LHCN-M2 (cell line): ENCODE measurements around the gene CARD10. TPM values are rescaled to one million over a fixed set of nuclear protein-coding genes. Genes with fewer than 3 reads are reported as not detected.

Experiments
- DNase-seq: peaks from one replicate; pipeline ENCODE4 v3.0.0-alpha.2; 2012; ENCODE audit warnings: low read depth
- total RNA-seq: library from RNA; depleted of rRNA; stranded (reverse); fragments of >200 nt; gene quantifications from 2 replicates; pipeline ENCODE4 v1.2.3, GENCODE V29; 2014

CARD10 gene
- total RNA-seq, 1 experiment from 2014 or later = 23.0 TPM

DNA sequence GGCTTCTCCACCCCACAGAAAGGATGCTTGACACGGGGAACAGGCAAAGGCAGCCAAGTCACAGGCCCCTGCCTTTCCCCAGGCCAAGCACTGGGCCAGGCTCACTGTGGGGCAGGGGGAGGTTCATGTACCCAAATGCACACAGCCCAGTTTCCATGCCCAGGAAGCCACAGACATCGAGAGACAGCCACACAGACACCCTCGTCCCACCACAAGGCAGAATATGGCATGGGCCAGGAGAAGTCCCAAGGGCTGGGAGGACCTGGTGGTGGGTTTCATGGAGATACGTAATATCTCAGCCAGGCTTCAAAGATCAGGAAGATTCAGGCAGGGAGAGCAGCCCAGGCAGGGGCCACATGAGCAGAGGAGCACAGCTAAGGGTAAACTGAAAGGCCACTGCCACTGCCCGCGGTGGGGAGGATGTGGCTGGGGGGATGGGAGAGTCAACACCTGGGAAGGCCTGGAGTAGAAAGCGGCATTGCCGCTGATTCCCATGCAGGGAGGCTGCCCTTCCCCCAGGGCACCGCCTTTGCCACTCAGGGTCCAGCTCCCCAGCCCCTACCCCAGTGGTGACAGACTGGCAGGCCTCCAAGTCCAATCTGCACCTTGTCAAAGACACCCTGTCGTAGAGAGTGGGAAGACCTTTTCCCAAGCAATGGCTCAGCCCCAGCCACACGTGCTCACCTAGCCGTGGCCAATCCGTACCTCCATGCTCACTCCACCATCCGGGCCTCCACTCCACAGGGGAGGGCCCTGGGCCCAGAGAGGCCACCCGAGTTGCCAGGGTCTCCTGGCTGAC is 30.7 kb downstream of the CARD10 start:
- DNase-seq = no peak

DNA sequence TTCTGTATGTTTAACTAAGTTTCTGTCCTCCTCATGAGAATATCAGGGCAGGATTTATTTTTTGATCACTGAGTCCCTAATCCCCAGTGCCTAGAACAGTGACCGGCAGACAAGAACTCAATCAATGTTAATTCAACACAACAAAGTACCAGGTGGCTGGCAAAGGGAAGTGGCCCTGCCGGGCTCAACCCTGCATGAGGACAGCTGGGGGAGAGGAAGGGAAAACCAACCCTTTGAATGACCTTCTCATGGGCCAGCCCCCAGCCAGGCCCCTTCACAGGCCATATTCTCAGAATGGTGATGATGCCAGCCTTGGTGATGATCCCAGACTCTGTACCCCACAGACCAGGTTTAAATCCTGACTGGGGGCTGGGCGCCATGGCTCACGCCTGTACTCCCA is 31.6 kb downstream of the CARD10 start:
- no peak for DNase-seq

DNA sequence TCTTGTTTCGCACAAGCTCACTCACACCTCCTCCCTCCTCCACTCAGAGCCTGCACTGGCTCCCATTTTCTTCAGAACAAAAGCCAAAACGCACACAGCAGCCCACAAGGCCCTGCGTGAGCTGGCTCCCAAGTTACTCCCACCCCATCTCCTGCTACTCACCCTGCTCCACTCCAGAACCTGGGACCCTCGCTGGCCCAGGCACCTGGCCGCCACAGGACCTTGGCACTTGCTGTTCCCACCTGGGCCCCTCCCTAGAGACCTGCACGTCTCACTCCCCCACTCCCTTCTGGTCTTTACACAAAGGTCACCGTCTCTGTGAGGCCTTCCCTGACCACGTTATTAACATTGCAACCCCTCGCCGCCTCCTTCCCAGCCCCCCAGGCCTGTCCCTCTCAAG is 32.1 kb downstream of the CARD10 start:
- DNase-seq = no peak

DNA sequence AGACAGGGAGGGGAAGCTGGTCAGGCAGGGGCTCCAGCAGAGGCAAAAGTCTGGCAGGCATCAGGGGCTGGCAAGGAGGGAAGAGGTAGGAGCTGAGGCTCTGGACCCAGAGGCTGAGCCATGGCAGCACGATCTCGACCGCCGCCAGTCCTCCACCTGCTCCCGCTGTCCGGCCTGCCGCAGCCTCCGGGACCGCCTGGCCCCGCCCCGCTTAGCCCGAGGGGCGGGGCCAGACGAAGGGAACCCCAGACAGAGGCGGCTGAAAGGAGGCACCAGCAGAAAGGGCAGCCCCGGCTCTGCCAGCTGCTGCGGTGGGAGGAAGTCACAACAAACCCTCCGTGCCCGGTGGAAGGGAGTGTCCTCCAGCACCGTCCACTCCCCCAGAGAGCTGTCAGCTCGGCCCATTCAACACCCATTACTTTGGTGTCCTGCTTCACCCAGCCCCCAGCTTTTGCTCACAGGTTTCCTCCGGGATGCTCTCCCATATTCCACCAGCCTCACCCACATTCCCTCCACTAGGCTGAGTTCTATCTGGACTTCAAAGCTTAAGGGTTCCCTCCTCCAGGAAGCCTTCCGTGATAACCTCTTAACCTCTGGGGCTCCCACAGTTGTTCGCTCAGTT is 32.9 kb downstream of the CARD10 start, which contains the start of gene MFNG:
Gene MFNG (minus strand): TSS at position 161 of the 622 bp plus-strand sequence. CDS start 207 bp downstream, outside the sequence.
- peak; percentile 86 for DNase-seq

DNA sequence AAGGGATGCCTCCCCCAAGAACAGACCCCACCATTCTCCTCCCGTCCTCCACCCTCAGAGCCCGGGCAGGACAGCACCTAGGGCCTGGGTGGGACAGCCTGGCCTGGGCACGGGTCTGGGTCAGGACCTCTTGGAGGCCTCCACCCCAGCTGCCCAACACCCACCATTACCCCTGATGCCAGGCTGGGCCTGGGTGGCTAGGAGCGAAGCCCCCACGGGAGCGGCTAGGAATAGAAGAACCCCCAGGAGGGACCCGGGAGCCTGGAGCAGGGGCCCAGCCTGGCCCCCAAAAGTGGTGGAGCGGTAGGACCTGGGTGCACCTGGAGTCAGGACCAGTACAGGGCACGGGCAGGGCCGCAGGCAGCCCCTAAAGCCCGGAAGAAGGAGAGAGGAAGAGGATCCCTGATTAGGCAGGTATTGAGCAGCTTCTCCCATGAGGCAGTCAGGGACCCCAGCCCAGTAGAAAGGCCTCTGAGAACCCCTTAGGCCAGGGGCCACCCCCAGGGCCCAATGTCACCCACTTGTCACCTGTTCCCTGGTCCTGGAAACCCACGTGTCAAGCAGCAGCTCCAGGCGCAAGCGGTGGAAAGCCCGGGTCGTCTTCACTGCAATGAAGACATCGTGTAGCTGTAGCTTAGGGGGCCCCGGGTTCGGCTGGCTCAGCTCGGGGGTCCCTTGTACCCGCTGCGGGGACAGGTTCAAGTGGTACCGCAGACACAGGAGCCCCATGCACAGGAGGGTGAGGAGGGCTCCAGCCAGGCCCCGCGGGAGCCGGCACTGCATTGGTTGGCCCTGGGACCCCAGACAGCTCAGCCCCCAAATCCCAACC is 33.6 kb downstream of the CARD10 start:
- DNase-seq = no peak

DNA sequence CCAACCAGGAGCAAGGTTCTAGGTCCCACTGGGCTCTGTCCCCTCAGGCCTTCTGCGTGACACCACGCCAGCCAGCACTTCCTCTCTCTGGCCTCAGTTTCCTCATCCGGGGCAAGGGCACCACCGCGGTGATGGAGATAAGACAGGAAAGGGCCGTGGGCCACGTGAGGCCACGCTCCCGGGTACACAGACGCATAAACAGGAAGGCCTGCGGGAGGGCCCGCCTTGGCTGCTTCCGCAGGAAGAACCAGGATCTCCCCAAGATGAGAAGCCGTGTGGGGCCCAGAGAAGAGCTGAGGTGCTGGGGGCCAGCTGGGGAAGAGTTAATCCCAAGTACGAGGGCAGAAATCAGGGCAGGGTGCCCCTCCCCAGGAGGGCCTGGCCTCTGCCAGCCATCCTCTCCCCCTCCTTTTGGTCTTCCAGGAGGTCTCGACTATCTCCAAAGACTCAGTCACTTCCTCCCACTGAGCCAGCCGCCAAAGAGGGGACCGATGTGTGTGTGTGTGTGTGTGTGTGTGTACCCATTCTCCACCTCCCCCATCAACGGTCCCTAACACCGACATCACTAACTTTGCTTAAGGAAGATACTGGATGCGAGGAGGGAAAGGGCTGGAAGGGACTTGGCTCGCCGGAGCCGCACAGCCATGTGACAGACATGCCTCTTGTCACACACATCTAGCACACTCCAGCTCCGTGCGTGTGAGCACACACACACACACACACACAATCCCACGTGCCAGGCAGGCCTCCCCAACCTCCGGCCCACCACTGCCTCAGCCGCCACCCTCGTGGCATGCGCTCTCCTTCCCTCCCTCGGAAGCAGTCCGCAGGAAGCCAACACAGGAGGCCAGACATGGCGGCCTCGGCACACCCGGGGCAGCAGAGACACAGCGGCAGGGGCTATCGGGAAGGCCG is 34.5 kb downstream of the CARD10 start:
- no peak for DNase-seq

DNA sequence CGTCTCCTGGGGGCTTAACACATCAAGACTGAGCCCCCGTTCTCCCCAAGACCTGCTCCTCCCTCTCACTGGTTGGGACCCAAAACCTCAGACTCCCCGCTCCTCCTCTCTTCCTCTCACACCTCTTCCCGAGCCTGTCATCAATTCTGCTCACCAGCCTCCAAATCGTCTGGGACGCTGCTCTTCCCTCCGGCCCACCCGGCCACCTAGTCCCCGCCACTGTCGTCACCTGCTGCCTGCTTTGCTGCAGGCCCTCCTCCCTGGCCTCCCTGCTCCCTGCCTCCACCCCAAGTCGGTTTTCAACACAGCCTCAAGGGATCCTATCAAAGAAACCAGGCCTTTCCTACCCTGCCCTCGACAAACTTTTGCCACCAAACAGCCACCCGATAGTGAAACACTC is 36.2 kb downstream of the CARD10 start:
- no peak for DNase-seq

DNA sequence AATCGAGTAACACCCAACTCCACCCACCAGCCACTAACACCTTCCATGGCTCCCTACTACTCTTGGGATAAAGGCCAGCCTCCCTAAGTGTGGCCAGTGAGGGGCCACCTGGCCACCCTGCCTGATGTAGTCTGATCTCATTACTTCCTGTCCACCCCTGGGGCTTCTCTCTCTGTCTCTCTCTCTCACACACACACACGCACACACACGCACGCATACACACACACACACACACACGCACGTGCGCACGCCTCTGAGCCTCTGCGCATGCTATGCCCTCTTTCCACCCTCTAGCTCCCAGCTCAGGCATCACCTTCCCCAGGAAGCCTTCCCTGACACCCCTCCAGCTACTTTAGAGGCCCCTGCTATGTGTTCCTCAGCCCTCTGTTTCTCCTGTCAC is 37.0 kb downstream of the CARD10 start:
- no peak for DNase-seq

DNA sequence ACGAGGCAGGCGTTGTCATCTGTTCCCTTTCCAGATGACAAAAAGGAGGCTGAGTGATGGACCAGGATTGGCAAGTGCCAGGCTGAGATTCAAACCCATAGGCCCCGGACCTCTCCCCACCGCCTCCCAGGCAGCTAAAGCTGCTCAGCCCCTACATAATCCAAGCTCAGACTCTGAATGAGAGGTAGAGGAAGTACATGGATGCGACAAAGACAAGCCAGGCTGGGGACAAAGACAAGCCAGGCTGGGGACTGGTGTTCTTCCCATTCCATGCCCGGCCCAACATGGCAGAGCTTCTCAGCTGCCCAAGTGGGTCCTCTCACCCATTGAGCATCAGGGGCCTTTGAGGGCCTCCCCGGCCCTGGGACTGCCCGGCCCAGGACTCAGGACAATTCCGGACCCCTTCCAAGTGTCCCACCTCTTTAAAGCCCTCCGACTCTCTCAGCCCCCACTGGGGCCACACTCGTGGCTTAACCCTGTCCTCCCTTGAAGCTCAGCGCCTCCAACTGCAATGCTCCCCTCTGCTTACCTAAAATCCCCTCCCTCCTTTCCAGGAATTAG is 37.8 kb downstream of the CARD10 start:
- no peak for DNase-seq

DNA sequence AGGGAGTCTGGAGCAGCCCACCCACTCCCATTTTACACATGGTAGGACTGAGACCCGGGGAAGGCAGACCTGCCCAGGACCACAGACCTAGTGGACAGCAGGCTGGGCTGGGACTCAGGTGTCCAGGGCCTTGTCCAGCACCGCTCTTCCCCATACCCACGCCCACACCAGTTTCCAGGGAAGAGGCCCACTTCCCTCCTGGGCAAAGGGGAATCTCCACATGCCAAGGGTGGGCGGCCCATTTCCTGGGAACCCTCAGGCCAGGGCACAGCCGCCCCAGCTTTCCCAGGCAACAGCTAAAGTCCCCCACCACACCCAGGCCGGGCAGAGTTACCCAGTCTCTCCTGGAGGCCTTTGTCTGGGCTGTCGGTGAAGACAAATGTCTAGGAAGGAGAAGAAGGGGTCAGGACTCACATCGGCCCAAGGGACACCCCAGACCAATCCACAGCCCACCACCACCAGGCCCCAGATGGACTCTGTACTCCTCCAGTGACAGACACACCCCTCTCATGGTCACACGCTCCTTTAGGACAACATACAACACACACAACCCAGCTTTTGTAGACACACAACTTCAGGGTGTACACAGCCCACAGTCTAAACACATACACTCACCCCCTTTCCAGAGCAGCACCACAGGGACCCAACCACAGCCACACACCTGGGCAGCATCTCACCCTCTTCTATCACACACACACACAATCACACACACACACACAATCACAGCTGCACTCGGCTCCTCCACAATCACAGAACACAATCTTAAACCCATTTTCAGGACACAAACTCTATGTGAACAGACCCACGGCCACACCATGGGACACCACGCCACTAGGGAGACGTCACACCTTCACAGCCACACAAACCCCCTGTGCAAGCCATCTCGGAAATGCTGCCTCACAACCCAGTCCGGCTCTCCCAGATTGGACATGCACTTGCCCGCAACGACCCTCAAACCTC is 38.5 kb downstream of the CARD10 start:
- DNase-seq = no peak

DNA sequence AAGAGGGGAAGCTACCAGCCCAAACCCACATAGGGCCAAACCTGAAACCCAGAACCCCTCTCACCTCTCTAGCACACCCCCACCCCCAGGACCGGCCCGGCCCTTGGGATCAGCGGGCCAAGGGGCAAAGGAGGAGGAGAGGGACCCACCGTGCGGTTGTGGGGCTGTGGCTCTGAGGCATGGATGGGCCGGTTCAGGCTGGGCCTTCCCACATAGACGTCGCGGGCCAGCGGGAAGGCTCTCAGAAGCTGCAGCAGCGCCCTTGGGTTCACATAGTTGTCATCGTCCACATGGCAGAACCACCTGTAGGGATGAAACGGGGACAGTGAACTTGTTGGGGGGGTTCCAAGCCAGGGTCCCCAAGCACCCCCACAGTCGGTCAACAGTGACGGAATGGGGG is 40.0 kb downstream of the CARD10 start:
- DNase-seq = no peak

DNA sequence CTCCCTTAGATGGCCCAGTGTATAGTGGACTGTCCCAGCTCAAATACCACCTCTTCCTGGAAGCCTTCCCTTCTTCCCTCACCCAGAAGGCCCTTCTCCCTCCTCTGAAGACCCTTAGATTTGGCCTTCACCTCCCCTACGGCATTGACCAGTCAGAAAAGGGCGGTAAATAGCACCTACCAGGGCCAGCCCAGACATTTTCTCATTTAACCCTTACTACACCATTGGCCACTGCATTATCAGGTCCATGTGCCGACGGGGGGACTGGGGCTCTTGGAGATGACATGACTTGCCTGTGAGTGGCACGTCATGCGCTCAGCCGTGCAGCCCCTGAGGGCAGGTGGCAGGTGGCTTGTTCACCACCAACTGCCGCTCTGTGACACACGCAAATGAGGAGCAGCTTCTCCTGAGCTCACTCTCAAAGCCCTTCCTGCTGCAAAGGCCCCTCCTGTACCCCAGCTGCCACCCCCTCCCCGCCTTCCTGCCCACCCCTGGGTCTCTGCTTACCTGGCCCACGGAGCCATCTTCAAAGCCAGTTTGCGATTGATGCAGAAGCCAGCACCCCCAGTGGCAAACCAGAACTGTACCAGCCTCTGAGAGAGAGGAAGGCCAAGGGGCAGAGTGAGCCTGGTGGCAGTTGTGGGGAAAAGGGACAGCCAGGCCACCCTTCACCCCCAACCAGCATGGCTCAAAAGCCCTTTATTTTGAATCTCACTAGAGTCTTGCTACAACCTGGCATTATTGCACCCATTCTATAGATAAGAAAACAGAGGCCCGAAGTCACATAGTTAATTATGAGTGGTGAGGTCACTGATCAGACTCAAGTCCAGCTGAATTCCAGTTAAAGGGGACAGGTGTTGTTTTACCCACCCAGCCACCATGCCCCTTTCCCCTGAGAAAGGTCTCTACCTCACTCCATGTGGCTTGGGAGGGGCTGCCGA is 42.6 kb downstream of the CARD10 start:
- no peak for DNase-seq

DNA sequence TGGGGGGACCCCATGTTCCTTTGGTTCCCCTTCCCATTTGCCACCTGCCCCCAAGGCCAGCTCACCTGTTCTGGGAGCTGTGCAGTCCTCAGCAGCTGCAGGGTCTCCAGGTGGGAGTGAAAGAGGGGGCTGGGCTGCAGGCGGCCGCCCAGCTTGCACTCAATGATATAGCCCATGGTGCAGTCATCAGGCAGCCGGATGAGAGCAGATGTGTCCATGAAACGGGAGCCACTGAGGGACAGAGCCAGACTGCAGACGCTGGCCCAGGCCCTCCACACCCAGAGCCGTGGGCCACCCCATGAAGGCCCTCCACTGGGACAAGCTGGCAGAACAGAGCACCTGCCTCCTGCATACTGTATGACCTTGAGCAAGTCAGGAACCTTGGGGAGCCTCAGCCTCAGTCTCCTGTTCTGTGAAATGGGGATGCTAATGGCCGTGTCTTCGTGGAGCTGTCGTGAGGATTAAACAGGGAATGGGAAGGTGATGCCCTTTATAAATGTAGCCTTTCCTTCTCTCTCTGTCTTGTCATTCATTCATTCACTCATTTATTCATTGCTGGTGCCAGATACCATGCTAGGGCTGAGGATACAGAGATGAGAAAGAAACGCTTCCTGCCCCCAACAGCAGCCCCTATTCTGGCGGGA is 44.6 kb downstream of the CARD10 start:
- DNase-seq = no peak

DNA sequence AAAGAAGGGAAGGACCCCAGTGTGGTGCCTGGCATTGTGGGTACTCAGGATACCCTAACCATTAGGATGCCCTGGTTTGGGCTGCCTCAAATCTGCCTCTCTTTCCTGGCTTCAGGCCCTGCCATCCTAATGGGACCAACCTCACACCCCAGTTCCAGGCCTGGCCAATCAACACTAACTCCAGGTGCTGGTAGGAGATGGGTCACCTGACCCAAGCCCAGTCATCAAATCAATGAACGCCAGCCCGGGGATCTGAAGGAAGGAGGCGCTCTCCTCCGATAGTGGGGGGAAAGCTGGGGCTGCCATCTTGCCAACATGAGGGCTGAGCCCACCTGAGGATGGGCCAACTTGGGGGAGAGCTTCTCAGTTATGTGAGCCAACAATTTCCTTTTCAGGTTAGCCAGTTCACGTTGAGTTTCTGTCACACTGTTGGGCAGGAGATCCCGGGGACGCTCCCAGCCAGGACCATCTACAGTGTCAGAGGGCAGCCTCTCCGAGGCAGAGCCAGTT is 45.7 kb downstream of the CARD10 start:
- DNase-seq = no peak

DNA sequence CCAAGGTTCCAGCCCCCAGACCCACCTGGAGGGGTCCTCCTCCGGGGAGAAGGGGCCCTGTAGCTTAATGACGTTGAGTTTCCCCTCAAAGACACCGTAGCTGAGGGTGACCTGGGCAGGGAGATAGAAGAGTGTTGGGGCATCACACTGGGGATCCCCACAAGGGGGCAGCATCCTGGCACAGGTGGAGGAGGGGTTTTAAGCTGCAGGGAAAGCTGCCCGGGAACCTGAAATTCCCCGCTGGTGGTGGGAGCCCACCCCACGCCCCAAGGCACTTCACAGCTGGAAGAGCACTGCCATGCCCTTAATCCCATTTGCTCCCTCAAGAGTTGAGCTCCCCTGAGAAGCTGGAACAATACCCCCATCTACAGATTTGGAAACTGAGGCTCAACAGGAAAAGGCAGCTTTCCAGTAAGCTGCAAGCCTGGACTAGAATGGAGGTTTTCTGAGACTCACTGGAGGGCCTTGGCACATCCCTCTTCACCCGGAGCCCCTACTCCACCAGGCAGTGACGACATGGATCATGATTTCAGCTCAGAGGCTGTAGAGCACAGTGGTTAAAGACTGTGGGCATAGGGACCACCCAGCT is 46.7 kb downstream of the CARD10 start:
- peak; percentile 29 for DNase-seq

DNA sequence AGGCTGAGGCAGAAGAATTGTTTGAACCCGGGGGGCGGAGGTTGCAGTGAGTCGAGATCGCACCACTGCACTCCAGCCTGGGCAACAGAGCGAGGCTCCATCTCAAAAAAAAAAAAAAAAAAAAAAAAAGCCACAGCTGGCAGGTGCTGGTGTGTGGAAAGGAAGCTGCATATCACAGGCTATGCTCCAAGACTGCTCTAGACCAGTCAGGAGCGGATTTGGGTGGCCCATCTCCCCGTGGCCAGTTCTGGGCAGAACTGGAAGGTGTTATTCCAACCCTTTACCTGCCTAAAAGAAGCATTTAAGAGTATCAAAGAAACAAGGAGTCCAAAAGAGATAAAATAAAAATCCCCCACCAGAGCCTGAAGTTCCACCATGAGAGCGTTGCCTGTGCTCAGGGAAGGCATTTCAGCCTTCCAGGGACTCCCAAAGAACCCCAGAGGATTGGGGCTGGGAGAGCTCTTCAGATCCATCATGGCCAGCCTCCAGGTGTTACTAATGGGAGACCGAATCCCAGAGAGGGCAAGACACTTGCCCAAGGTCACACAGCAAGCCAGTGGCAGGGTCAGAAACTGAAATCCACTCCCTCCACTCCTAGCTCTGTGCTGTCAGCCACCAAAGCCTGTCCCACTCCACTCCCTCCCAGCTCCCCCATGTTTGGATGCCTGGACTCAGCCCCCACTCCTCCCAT is 47.3 kb downstream of the CARD10 start:
- no peak for DNase-seq

DNA sequence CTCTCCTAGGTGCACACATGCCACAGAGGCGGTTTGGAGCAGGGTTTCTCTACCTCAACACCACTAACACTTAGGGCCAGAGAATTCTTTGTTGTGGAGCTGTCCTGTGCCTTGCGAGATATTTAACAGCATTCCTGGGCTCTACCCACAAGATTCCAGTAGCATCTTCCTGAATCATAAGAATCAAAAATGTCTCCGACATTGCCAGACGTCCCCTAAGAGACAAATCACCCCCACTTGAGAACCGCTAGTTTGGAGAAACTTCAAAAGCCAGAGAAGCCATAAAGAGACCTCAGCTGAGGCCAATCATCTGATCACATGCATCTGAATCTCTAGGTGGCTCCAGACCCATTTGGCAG is 49.1 kb downstream of the CARD10 start:
- DNase-seq = no peak
